HG03025 (cell line): ENCODE measurements around the gene BAZ2B.

ENCODE experiments used
- ATAC-seq: cut with Tn5 transposase; IDR thresholded peaks from one replicate; pipeline ENCODE4 v1.9.1; 2021; ENCODE audit warnings: mild to moderate bottlenecking, moderate library complexity; ENCODE audit not compliant: unreplicated experiment, low FRiP score

Gene BAZ2B

DNA sequence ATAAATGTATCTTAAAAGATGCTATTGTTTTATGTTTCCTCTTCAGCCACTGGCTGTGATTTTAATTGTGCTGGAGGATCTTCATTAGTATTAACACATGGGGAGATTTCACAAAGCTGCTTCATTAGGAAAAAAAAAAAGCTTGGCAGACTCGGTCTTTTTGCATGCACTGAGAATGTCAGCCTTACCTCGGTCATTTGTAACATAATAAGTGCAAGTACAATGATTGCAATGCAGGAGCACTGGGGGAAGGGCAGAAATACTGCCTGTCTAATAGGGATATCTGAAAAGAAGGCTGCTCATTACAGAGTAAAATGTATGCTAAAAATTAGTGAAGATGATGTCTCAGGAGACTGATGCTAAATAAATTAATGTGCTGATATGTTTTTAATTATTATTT, 1.3 kb upstream of the BAZ2B start:
- no peak for ATAC-seq

GRCh38 chr2:159617100-159617499, 752 bp upstream of the BAZ2B start:
- no peak for ATAC-seq

- ATAC-seq: peak; percentile 62
Measured at GRCh38 chr2:159615367-159616285, 722 bp downstream of the BAZ2B start.

GRCh38 chr2:159614534-159615366, 1.6 kb downstream of the BAZ2B start:
- no peak for ATAC-seq

DNA sequence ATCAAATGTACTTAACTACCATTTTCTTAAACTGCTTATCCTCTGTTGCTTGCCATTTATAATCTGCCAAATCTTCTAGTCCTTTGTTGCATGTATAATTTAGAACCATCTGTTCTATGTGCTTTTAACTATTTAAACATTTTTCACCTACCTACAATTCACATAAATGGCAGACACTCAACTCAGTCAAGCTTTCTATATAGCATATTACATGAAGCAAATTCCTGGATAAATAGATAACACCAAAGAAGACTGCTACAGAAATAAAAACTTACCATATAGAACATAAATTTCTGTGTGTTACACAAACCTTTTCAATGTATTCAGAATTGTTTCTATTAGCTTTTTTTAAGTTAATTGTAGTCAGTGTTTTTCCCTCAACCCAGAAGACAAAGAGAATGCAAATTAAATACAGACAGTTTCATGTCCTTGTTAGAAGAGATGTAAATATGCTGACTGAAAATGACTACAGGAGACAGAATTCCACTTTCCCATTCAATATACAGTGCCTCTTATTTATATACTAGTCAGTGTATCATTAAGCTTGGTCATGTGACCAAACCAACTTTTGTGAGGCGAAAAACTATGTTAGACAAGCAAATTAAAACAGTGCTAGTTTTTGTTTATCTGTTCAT, 2.6 kb downstream of the BAZ2B start:
- no peak for ATAC-seq

DNA sequence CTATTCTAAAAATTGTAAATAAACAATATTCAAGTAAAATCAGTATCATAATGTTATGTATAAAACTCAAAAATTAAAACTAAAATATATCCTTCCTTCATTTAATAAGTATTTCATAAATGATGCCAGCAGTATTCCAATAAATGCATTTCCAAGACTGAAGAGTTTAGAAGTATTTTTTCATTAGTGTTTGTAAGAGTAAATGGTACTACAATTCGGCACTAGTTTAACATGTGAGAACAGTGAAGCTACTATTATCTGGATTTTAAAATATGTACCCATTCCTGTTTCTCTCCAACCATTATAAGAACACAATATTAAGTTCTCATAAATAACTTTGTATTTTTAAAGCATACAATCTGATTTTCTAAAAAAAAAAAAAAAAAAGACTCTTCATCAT, 3.3 kb downstream of the BAZ2B start:
- ATAC-seq: no peak

DNA sequence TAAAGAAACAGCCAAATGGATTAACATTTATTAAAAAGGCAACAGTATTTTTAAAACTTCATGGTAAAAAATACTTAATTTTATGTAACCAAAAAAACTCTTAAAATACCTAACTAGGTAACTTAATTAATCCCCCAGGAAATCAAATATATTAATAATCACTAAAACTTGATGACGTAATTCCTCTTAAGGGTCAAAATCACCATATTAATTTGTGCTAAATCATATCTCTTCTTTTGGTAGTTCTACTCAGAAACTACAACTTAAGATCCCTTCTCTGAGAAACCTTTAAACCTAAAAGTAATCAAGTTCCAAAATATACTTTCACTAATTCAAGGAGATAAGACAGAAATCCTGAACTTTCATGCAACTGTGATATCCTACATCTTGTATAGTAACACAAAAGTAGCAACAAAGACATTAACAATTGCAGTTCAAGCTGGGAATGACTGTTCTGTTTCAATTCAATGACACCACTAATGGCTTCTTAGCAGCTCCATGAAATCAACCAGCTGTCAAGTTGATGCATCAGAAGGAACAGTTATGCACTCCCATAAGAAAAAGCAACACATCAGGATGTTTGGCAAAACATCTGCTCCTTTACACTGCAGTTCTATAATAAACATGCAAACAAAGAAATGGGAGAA, 4.0 kb downstream of the BAZ2B start:
- ATAC-seq: no peak

DNA sequence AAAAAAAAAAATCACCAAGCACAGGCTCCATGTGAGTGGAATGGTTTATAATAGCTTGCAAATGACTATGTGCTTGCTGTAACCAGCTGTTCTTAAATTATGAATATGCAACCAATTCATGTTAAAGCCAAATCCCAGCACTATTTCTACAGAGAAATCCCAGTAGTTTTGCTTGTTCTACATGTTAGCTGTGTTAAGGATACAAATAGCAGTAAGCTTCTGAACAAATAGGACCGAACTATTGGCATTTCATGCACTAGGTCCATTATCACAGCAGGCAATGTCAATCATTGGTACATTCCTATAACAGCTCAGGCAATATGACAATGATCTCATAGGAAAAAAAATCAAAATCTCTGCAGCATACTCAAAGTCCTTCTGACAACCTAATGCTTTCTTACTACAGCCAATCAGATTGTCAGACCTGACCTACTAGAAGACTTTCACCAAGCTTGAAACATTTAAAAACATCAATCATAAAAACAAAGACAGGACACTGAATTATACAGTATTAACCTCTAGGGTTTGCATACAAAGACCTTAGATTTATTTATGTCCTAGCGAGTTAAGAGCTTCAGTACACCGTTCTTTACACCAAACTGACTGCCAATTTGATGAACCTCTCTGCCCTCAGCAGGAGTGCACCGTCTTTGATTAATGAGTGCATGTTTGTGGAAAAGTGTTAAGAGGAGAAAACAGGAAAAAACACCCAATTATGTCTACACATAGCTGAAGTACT, 6.4 kb downstream of the BAZ2B start:
- ATAC-seq: no peak

DNA sequence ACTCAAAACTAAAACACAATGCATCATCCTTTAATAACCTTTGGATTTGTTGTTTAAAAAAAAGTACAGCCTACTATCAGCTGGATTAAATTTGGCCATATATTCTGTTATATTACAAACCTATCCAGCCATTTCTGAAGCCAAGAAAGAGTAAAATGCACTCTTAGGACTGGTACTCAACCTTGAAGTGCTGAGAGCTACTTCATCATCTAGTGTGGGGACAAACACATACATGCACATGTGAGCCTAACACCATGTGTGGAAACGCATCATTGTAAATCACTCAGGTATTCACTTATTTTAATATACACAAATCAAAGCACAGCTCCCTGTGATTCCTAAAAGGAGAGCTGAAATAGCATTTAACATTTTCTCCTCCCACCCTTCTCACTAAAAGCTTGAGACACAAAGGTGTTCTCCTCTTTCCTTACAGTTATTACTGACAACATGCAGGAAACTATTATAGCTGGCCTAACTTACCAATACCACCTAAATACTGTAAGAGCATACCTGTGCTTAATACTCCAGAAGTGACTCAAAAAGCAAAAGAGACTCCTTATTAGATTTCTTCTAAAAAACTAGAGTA, 7.5 kb downstream of the BAZ2B start:
- no peak for ATAC-seq

GRCh38 chr2:159608108-159608507, 8.2 kb downstream of the BAZ2B start:
- no peak for ATAC-seq

DNA sequence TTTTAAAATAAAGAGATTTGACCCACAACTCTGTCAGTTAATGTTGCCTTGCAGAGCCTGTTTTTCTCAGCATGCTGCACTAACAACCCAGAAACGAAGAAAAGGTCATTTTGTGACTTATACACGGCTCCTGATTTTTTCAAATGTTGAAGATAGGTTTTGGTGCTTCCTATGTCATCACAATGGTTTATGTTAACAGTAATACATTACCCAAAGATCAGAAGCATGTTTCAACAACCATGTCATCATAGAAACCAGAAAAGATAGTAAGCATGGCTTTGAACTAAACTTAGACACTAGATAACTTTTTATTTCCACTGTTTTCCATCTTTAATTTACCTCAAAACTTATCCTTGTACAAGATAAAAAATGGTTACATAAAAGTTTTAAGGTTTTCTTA, 10.1 kb downstream of the BAZ2B start:
- ATAC-seq: no peak

DNA sequence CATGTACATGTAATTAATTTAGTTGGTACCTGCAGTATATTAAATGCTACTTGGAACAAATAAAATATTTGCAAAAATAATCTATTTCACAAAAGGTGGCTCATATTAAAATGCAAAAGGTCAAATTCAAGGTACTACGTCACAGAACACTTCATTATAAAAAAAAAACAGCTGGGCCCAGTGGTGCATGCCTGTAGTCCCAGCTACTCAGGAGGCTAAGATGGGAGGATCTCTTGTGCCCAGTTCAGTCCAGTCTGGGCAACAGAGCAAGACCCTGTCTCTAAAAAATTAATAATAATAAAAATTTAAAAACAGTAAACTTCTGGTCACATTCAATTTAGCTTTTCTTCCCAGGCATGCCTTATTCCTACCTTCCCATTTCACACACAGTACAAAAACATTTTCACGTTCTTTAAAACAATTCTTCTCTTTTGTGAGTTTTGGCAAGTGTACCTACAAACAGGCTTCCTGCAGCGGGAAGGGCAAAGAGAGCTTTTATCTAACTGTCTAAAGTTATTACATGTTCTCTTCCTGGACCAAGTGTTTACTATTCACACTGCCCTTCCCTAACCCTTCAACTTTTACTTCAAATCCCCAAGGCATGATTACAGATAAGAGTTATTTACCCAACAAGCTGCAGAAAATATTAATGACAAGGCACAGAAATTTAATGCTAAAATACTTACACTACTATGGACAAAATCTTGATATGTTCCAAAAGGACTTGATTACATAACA, 10.7 kb downstream of the BAZ2B start:
- no peak for ATAC-seq

- ATAC-seq: no peak
Measured at GRCh38 chr2:159604159-159604558, 12.2 kb downstream of the BAZ2B start.

DNA sequence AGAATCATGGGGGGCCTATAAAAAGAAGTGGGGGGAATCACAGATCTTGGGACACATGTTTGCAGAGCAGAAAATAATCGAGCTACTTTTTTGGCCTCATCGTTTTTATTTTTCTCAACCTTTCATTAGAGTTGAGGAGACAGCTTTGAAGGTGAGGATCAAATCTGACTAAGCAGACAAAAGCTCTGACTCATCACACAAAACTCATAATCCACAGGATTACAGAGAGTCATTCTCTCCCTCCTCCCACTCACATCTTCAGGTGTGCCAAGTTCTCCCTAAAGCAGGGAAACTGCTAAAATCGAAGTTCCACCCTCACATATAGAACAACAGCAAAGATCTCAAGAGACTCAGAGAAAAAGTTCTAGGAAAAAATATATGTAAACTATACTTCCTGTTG, 15.6 kb downstream of the BAZ2B start:
- ATAC-seq: no peak

GRCh38 chr2:159595410-159596046, 20.8 kb downstream of the BAZ2B start:
- no peak for ATAC-seq

DNA sequence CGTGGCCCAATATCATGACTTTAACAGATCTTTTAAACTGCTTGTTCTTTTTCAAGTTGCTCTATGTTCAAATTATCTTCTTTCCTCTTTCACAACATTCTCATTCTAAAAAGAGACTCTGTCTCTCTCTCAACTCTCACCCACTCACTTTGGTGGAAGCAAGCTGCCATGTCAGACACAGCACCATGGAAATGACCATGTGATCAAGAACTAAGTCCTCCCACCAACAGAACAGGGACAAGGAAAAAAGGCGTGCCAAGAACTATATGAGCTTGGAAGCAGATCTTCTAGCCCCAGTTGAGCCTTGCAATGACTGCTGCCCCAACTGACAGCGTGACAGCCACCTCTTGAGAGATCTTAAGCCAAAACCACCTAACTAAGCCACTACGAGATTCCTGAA, 23.9 kb downstream of the BAZ2B start:
- ATAC-seq: no peak

- ATAC-seq: no peak
Measured at GRCh38 chr2:159591221-159591620, 25.1 kb downstream of the BAZ2B start.

GRCh38 chr2:159589286-159589685, 27.1 kb downstream of the BAZ2B start:
- no peak for ATAC-seq
